Measurements from ENCODE around the gene RNU1-1. TPM values are rescaled to one million over a fixed set of nuclear protein-coding genes. Genes with fewer than 3 reads are reported as not detected.
"Not testable (repeated sequence)": the region's sequence is repeated elsewhere in the genome, so short reads cannot be mapped to it uniquely, and the experiment has no call there.

Gene RNU1-1
- total and polyA plus RNA-seq, 2 donors (not counting 1 experiment from before 2014, with no cell fraction given) = 4,377 TPM; not detected in 1

- DNase-seq; H3K4me2 ChIP-seq (replicated peaks; ENCODE audit: low read depth, low read length, poor library complexity, severe bottlenecking); POLR2A ChIA-PET; H3K9ac ChIP-seq (ENCODE audit: low read length); H3K79me2 ChIP-seq (ENCODE audit: control insufficient read depth, insufficient read depth, low read length); intact Hi-C loops (cut with micrococcal nuclease); CTCF ChIA-PET; ATAC-seq (ENCODE audit: low read depth); H3K4me1 Mint-ChIP-seq; H3K27ac ChIP-seq (ENCODE audit: low read length in 2 of 2); H3K27me3 ChIP-seq (replicated peaks in 1 of 4; ENCODE audit: control extremely low read depth in 1 of 4, control insufficient read depth in 3 of 4, insufficient read depth in 4 of 4, low read length in 3 of 4); H2AFZ ChIP-seq (ENCODE audit: insufficient read depth, low read depth, low read length, poor library complexity, severe bottlenecking); H3K9me3 ChIP-seq (ENCODE audit: control extremely low read depth in 1 of 3, control insufficient read depth in 2 of 3, insufficient read depth in 1 of 3, low read length in 2 of 3); H4K20me1 ChIP-seq (ENCODE audit: control insufficient read depth, insufficient read depth, low read length, poor library complexity, severe bottlenecking); H3K4me3 Mint-ChIP-seq; H3K36me3 ChIP-seq (replicated peaks in 1 of 2; ENCODE audit: control extremely low read depth in 1 of 2, control insufficient read depth in 1 of 2, extremely low read depth in 1 of 2, insufficient read depth in 2 of 2, low read length in 1 of 2); H3K4me3 ChIP-seq (ENCODE audit: control extremely low read depth in 1 of 5, extremely low read depth in 1 of 5, insufficient read depth in 1 of 5, low read depth in 2 of 5, low read length in 4 of 5); H3K4me1 ChIP-seq (ENCODE audit: control insufficient read depth in 2 of 2, insufficient read depth in 2 of 2, low read length in 2 of 2); H3K9me3 Mint-ChIP-seq (ENCODE audit: insufficient read depth); H3K27me3 Mint-ChIP-seq; H3K27ac Mint-ChIP-seq: not testable (repeated sequence)
- WGBS (ENCODE audit: insufficient coverage) = 96% methylated on average over 7 of the region's 8 CpGs
These were observed 27.8 kb downstream of the RNU1-1 start for GRCh38 chr1:16486316-16486715.

- Mint-ChIP-seq H3K9me3 (ENCODE audit: insufficient read depth) (no peaks in the 10 kb centered on the region), H3K4me3 (no peak overlapping the region), H3K4me1 (no peaks in the 10 kb centered on the region), H3K27me3 (no peaks in the 10 kb centered on the region), H3K27ac (no peak overlapping the region)
- peaks cover 0 to 11% of the 10 kb centered on the region in 2 experiments for H3K36me3 ChIP-seq (replicated peaks in 1 of 2; ENCODE audit: control extremely low read depth in 1 of 2, control insufficient read depth in 1 of 2, extremely low read depth in 1 of 2, insufficient read depth in 2 of 2, low read length in 1 of 2)
- TF ChIP-seq CTCF (IDR thresholded peaks at IDR 0.05) = no peak
- no peak for TF ChIP-seq EZH2 (IDR thresholded peaks at IDR 0.05; ENCODE audit: borderline replicate concordance, insufficient read depth, low read depth, low read length, poor library complexity, severe bottlenecking)
- H3K27ac ChIP-seq (ENCODE audit: low read length in 2 of 2) = no peak overlapping the region
- no peak overlapping the region for H3K4me2 ChIP-seq (replicated peaks; ENCODE audit: low read depth, low read length, poor library complexity, severe bottlenecking)
- ATAC-seq (ENCODE audit: low read depth) (no peak), DNase-seq (no peak)
- H3K79me2 ChIP-seq (ENCODE audit: control insufficient read depth, insufficient read depth, low read length) = no peaks in the 10 kb centered on the region
- H3K27me3 ChIP-seq (replicated peaks in 1 of 4; ENCODE audit: control extremely low read depth in 1 of 4, control insufficient read depth in 3 of 4, insufficient read depth in 4 of 4, low read length in 3 of 4) = no peaks in the 10 kb centered on the region
- H3K9me3 ChIP-seq (ENCODE audit: control extremely low read depth in 1 of 3, control insufficient read depth in 2 of 3, insufficient read depth in 1 of 3, low read length in 2 of 3) = no peaks in the 10 kb centered on the region
- H2AFZ ChIP-seq (ENCODE audit: insufficient read depth, low read depth, low read length, poor library complexity, severe bottlenecking) = no peak overlapping the region
- H3K4me1 ChIP-seq (ENCODE audit: control insufficient read depth in 2 of 2, insufficient read depth in 2 of 2, low read length in 2 of 2) = no peaks in the 10 kb centered on the region
- intact Hi-C loops (cut with micrococcal nuclease) = no loop called here
- no peak overlapping the region for H3K9ac ChIP-seq (ENCODE audit: low read length)
- POLR2A ChIA-PET = no interaction called here
- no peaks in the 10 kb centered on the region for H4K20me1 ChIP-seq (ENCODE audit: control insufficient read depth, insufficient read depth, low read length, poor library complexity, severe bottlenecking)
- CTCF ChIA-PET = no interaction called here
- H3K4me3 ChIP-seq (ENCODE audit: control extremely low read depth in 1 of 5, extremely low read depth in 1 of 5, insufficient read depth in 1 of 5, low read depth in 2 of 5, low read length in 4 of 5) = no peak overlapping the region
- 98% methylated on average over 6 of the region's 6 CpGs for WGBS (ENCODE audit: insufficient coverage)
These were observed 29.2 kb downstream of the RNU1-1 start for GRCh38 chr1:16484931-16485330.
